Measurements from ENCODE around the gene LDAF1.
"Not testable (repeated sequence)": the region's sequence is repeated elsewhere in the genome, so short reads cannot be mapped to it uniquely, and the experiment has no call there.

LDAF1 gene

GRCh38 chr16:21162661-21163151, 4.2 kb downstream of the LDAF1 start:
- no peak for DNase-seq

GRCh38 chr16:21163576-21163975, 5.1 kb downstream of the LDAF1 start:
- DNase-seq, result no peak

- no peak for DNase-seq
These were observed 6.2 kb downstream of the LDAF1 start for GRCh38 chr16:21164521-21165168.

GRCh38 chr16:21166561-21166961, 8.1 kb downstream of the LDAF1 start:
- no peak for DNase-seq

- DNase-seq, result no peak
These were observed 8.9 kb downstream of the LDAF1 start for GRCh38 chr16:21167360-21167759.

- no peak for DNase-seq
These were observed 9.6 kb downstream of the LDAF1 start for GRCh38 chr16:21167929-21168602.

GRCh38 chr16:21169249-21169981, 10.9 kb downstream of the LDAF1 start:
- no peak for DNase-seq

GRCh38 chr16:21170116-21170515, 11.6 kb downstream of the LDAF1 start:
- not testable (repeated sequence) for DNase-seq

GRCh38 chr16:21172650-21173049, 14.2 kb downstream of the LDAF1 start:
- no peak for DNase-seq

- DNase-seq, result no peak
These were observed 16.9 kb downstream of the LDAF1 start for GRCh38 chr16:21175397-21175796.

- no peak for DNase-seq
These were observed 20.9 kb downstream of the LDAF1 start for GRCh38 chr16:21179126-21179982.

- no peak for DNase-seq
These were observed 21.5 kb downstream of the LDAF1 start for GRCh38 chr16:21179983-21180365.

GRCh38 chr16:21183995-21184394, 25.5 kb downstream of the LDAF1 start:
- DNase-seq, result no peak

GRCh38 chr16:21184834-21185233, 26.4 kb downstream of the LDAF1 start:
- DNase-seq, result no peak

- DNase-seq, result no peak
These were observed 27.3 kb downstream of the LDAF1 start for GRCh38 chr16:21185659-21186325.

- DNase-seq, result no peak
These were observed 27.8 kb downstream of the LDAF1 start for GRCh38 chr16:21186326-21186691.

GRCh38 chr16:21189311-21189710, 30.8 kb downstream of the LDAF1 start:
- DNase-seq, result no peak

GRCh38 chr16:21190013-21190412, 31.5 kb downstream of the LDAF1 start:
- DNase-seq, result no peak

GRCh38 chr16:21190599-21190998, 32.1 kb downstream of the LDAF1 start:
- no peak for DNase-seq

GRCh38 chr16:21192991-21193390, 34.5 kb downstream of the LDAF1 start:
- DNase-seq, result no peak

- DNase-seq, result no peak
These were observed 36.4 kb downstream of the LDAF1 start for GRCh38 chr16:21194771-21195301.

- not testable (repeated sequence) for DNase-seq
These were observed 36.9 kb downstream of the LDAF1 start for GRCh38 chr16:21195330-21195729.

All from activated naive CD4-positive, alpha-beta T cell treated with anti-CD3 and anti-CD28 coated beads, Interleukin-2, amount 50 U/mL, for 16 hours (primary cell).